K562 (cell line): Measurements from ENCODE around the gene RFNG. TPM values are rescaled to one million over a fixed set of nuclear protein-coding genes. Genes with fewer than 3 reads are reported as not detected.
A peak's percentile ranks its signal among the peaks of the same experiment; 100 is the strongest.

Experiments used
- ATF1 ChIP-seq, 2 experiments: fragments of 450-650 bp in 1 of 2; IDR thresholded peaks; 2 replicates each; pipeline ENCODE4 v1.6.1; 2016; ENCODE audit warnings: missing compliant biosample characterization in 1 of 2, missing genetic modification characterization in 1 of 2
- CREBBP ChIP-seq: IDR thresholded peaks from one replicate; pipeline ENCODE4 v1.6.1; 2012; ENCODE audit warnings: low read depth, mild to moderate bottlenecking, control low read depth, inconsistent platforms, low read length
- ETV6 ChIP-seq, 3 experiments: fragments of 150-350 bp in 1 of 3; sonication (generic) in 1 of 3; formaldehyde crosslinking in 1 of 3; IDR thresholded peaks; 2 replicates each; pipeline versions ENCODE4 v1.6.1 to v1.8.0; 2014 to 2022; ENCODE audit warnings: borderline replicate concordance in 2 of 3, low read depth in 2 of 3, antibody characterized with exemption in 1 of 3, low read length in 1 of 3, mild to moderate bottlenecking in 1 of 3, missing genetic modification reagents in 1 of 3
- MXD1 ChIP-seq: fragments of 250-450 bp; sonication (Bioruptor Pico); IDR thresholded peaks from 2 replicates; pipeline ENCODE4 v1.8.0; 2021; ENCODE audit warnings: borderline replicate concordance, mild to moderate bottlenecking, moderate library complexity; ENCODE audit not compliant: poor library complexity, severe bottlenecking
- PATZ1 ChIP-seq: fragments of 250-450 bp; sonication (Bioruptor Pico); IDR thresholded peaks from 2 replicates; pipeline ENCODE4 v1.5.0; 2020; ENCODE audit warnings: mild to moderate bottlenecking, borderline replicate concordance
- PCBP1 ChIP-seq: fragments of 200-400 bp; formaldehyde crosslinking; IDR thresholded peaks from 2 replicates; pipeline ENCODE4 v1.6.1; 2018; ENCODE audit warnings: mild to moderate bottlenecking, low read depth, low read length; ENCODE audit not compliant: poor library complexity, severe bottlenecking
- RUNX1 ChIP-seq: sonication (generic); IDR thresholded peaks from 2 replicates; pipeline ENCODE4 v1.6.1; 2016; ENCODE audit warnings: antibody characterized with exemption, low read depth
- SREBF1 ChIP-seq: fragments of 150-350 bp; IDR thresholded peaks from 2 replicates; pipeline ENCODE4 v1.6.1; 2014; ENCODE audit warnings: antibody characterized with exemption, low read depth, low read length, borderline replicate concordance
- TBP ChIP-seq: optimal IDR thresholded peaks from 2 replicates; pipeline ENCODE3; 2011; ENCODE audit warnings: low read depth, low read length, improper control_type of control experiment
- TOE1 ChIP-seq, 2 experiments: fragments of 450-650 bp in 1 of 2; sonication (generic) in 1 of 2; formaldehyde crosslinking in 1 of 2; IDR thresholded peaks; 2 replicates each; pipeline versions ENCODE4 v1.7.1 to v1.8.0; 2016 to 2022; ENCODE audit warnings: borderline replicate concordance in 2 of 2, mild to moderate bottlenecking in 2 of 2, antibody characterized with exemption in 1 of 2, inconsistent platforms in 1 of 2, low read depth in 1 of 2, missing genetic modification reagents in 1 of 2, moderate library complexity in 1 of 2
- TRIM24 ChIP-seq, 2 experiments: fragments of 450-650 bp; IDR thresholded peaks; 2 replicates each; pipeline ENCODE4 v1.6.1; 2016
- ZBTB17 ChIP-seq: fragments of 450-650 bp; formaldehyde crosslinking; IDR thresholded peaks from 2 replicates; pipeline ENCODE4 v1.4.0; 2020; ENCODE audit warnings: mild to moderate bottlenecking
- ZBTB7A ChIP-seq: IDR thresholded peaks from 2 replicates; pipeline ENCODE4 v1.6.1; 2011; ENCODE audit warnings: low read depth, mild to moderate bottlenecking, low read length, moderate library complexity, borderline replicate concordance; ENCODE audit not compliant: control insufficient read depth
- ZNF274 ChIP-seq: IDR thresholded peaks from 2 replicates; pipeline ENCODE4 v1.6.1; 2011; ENCODE audit warnings: low read depth, mild to moderate bottlenecking, low read length, moderate library complexity, borderline replicate concordance
- ZNF699 ChIP-seq: fragments of 250-450 bp; sonication (Bioruptor Pico); IDR thresholded peaks from 2 replicates; pipeline ENCODE4 v1.8.0; 2021; ENCODE audit warnings: mild to moderate bottlenecking, moderate library complexity; ENCODE audit not compliant: insufficient replicate concordance
- ZSCAN29 ChIP-seq: fragments of 450-650 bp; IDR thresholded peaks from 2 replicates; pipeline ENCODE4 v1.6.1; 2017
- polyA plus RNA-seq, 8 experiments: library from polyadenylated mRNA; depleted of rRNA in 4 of 8; stranded (reverse) in 5 of 8; unstranded in 3 of 8; fragments of >200 nt; fragmentation: Nextera tagmentation in 2 of 8; fragmentation: Illumina TruSeq in 1 of 8; extraction: Ambion mirVana in 2 of 8; extraction: Trizol in 1 of 8; gene quantifications; 2 replicates each; pipeline versions ENCODE4 v1.2.1 to v1.2.3, GENCODE V29; 2011 to 2014; ENCODE audit warnings: inconsistent platforms in 1 of 8, missing spikeins in 1 of 8
- total RNA-seq, 7 experiments: library from RNA; depleted of rRNA in 6 of 7; stranded (reverse); fragments of >200 nt in 6 of 7; fragmentation: Illumina TruSeq in 2 of 7; extraction: Trizol in 2 of 7; gene quantifications; 2 replicates each; pipeline versions ENCODE4 v1.2.1 to v1.2.3, GENCODE V29; 2011 to 2021; ENCODE audit warnings: low replicate concordance in 1 of 7
- TF ChIP-seq, protein P1 (sequence below), 2 experiments: IDR thresholded peaks in 1 of 2; conservative IDR thresholded peaks in 1 of 2; 2 replicates each; pipeline ENCODE4 v1.6.1; 2016; ENCODE audit warnings: low read depth in 2 of 2, mild to moderate bottlenecking in 1 of 2, missing compliant biosample characterization in 1 of 2, missing genetic modification characterization in 1 of 2, moderate library complexity in 1 of 2

RFNG gene
- total and polyA plus RNA-seq, 9 of the 15 experiments (the other 6 are each of a cell fraction or from before 2014, with no cell fraction given): 0.32 to 32.8 (median 9.5) TPM

DNA sequence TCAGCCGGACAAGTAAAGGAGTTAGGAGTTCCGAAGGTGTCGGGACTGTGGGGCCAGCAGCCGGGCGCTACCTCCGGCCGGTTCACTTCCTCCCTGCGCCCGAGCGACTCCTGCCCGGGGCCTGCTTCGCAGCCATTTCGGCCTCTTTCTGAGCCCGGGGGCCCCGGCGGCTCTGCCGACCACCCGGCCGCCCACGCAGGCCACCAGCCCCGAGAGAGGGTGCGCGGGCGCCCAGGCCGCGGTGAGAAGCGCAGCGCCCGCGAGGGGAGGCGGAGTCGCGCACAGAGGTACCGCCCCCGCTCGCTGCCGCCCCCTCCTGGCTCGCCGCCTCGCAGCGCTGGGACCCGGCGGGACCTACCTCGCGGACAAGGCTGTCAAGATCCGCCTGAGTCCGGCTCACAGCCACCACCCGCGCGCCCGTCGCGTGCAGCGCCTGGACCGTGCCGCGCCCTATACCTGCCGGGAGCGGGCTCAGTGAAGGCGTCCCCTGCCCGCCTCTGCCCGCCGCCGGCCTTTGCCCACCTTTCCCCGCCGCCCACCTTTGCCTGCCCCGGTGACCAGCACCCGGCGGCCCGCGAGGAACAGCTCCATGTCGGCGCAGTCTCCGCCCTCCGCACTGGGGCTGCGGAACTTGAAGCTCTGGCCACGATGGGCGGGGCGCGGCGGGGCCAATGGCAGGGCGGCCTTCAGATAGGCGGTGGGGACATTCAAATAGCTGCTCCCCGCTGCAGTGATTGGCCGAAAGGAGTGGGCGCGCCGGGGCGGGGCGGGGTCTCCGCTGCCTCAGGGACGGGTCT, 14.3 kb downstream of the RFNG start, which contains the start of gene DCXR (continued):
- TF ChIP-seq TOE1 (IDR thresholded peaks at IDR 0.05; ENCODE audit: borderline replicate concordance) (peak; percentile 46; the same call in 1 of the 2 replicates), TOE1 (CRISPR knock-in tag; IDR thresholded peaks at IDR 0.05; ENCODE audit: borderline replicate concordance, low read depth) (no peak; the same call in 1 of the 2 replicates), ZNF699 (no peak), ZSCAN29 (no peak), PCBP1 (no peak), ETV6 (IDR thresholded peaks at IDR 0.05; ENCODE audit: borderline replicate concordance in 1 of 2, low read depth in 2 of 2, low read length in 1 of 2) (no peak), ETV6 (CRISPR knock-in tag; IDR thresholded peaks at IDR 0.05; ENCODE audit: borderline replicate concordance) (no peak), ZNF274 (no peak), SREBF1 (no peak), ZBTB7A (peak; percentile 76), PATZ1 (no peak), RUNX1 (no peak), CREBBP (no peak), MXD1 (CRISPR knock-in tag) (peak; percentile 58), ATF1 (CRISPR knock-in tag; IDR thresholded peaks at IDR 0.05) (no peak), ATF1 (tag; IDR thresholded peaks at IDR 0.05) (peak; percentile 62), TBP (peak; percentile 91), TRIM24 (IDR thresholded peaks at IDR 0.05) (peak in 1 of 2 experiments; percentile 52; a peak in 1 of 4 replicates), ZBTB17 (CRISPR knock-in tag) (peak; percentile 70; the same call in 1 of the 2 replicates)
- TF ChIP-seq, protein P1, sequence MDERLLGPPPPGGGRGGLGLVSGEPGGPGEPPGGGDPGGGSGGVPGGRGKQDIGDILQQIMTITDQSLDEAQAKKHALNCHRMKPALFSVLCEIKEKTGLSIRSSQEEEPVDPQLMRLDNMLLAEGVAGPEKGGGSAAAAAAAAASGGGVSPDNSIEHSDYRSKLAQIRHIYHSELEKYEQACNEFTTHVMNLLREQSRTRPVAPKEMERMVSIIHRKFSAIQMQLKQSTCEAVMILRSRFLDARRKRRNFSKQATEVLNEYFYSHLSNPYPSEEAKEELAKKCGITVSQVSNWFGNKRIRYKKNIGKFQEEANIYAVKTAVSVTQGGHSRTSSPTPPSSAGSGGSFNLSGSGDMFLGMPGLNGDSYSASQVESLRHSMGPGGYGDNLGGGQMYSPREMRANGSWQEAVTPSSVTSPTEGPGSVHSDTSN (CRISPR knock-in tag; IDR thresholded peaks at IDR 0.05; ENCODE audit: low read depth): no peak
- TF ChIP-seq, protein P1 (tag; conservative IDR thresholded peaks at IDR 0.05; ENCODE audit: low read depth): no peak
